ENCODE data around the gene TBC1D24. TPM values are rescaled to one million over a fixed set of nuclear protein-coding genes. Genes with fewer than 3 reads are reported as not detected.

Gene TBC1D24
- total and polyA plus RNA-seq, 9 of the 15 experiments (the other 6 are each of a cell fraction or from before 2014, with no cell fraction given): 1.7 to 22.6 (median 7.2) TPM

GRCh38 chr16:2497116-2497630 lies 22.2 kb downstream of the TBC1D24 start (continued):
- TF ChIP-seq CCNT2 (IDR thresholded peaks at IDR 0.05; ENCODE audit: borderline replicate concordance, extremely low read depth, insufficient read length, low read depth, low read length): peak; percentile 61
- TF ChIP-seq MAFK (IDR thresholded peaks at IDR 0.05; ENCODE audit: low read length): no peak
- peak; percentile 77 for TF ChIP-seq NR2C1 (IDR thresholded peaks at IDR 0.05)
- peak; percentile 80 for TF ChIP-seq NR2C1 (tag; IDR thresholded peaks at IDR 0.05)
- TF ChIP-seq ZNF232 (CRISPR knock-in tag; IDR thresholded peaks at IDR 0.05): peak; percentile 98
- TF ChIP-seq SMAD4 (CRISPR knock-in tag; conservative IDR thresholded peaks at IDR 0.05): peak; percentile 88

- peak overlapping the region in 1 of 2 experiments; percentile 83; a peak in 2 of 4 replicates for H3K9ac ChIP-seq (ENCODE audit: insufficient read depth in 1 of 2, low read depth in 2 of 2, low read length in 2 of 2)
- ChIA-PET CTCF (ENCODE audit: low intra/inter-chr PET ratio) (no interaction called here), POLR2A (interaction anchor here (1.5 kb wide), 1 partner anchor 17 kb away, joined by 5 read pairs; the partner anchor contains the start of gene ATP6V0C)
- H3K36me3 ChIP-seq (ENCODE audit: control insufficient read depth, insufficient read depth, low read length): peaks cover 68% of the 10 kb centered on the region; the same call in 2 of the 3 replicates
- no peaks in the 10 kb centered on the region for H3K9me3 ChIP-seq (replicated peaks; ENCODE audit: control insufficient read depth, insufficient read depth, low read depth, low read length)
- H3K79me2 ChIP-seq (ENCODE audit: control insufficient read depth, insufficient read depth, low read length): peaks cover 22% of the 10 kb centered on the region
- DNase-seq (ENCODE audit: extremely low read depth in 1 of 4, low spot score in 3 of 4) (no peak), FAIRE-seq (no peak), ATAC-seq (no peak)
- no peak overlapping the region for H3K4me3 ChIP-seq
- no peak overlapping the region for H2AFZ ChIP-seq (ENCODE audit: low read depth, low read length)
- H4K20me1 ChIP-seq (replicated peaks; ENCODE audit: control insufficient read depth, insufficient read depth, low read length): peaks cover 7% of the 10 kb centered on the region
- H3K27ac ChIP-seq (ENCODE audit: extremely low read depth, low read depth, low read length): peak overlapping the region; percentile 27; the same call in 1 of the 3 replicates
- no peak for TF ChIP-seq NR2C2 (CRISPR knock-in tag; IDR thresholded peaks at IDR 0.05)
- TF ChIP-seq NR2C2 (tag; IDR thresholded peaks at IDR 0.05): peak; percentile 42; the same call in 1 of the 2 replicates
- TF ChIP-seq ZHX1 (conservative IDR thresholded peaks at IDR 0.05; ENCODE audit: low read length): no peak
- 0 out of 2 replicates have a peak, but pooled peaks have one; percentile 4 for TF ChIP-seq TFAP4 (CRISPR knock-in tag; IDR thresholded peaks at IDR 0.05; ENCODE audit: borderline replicate concordance)
- no peaks in the 10 kb centered on the region for H3K9me1 ChIP-seq (ENCODE audit: control insufficient read depth, insufficient read depth, low read length)
- BruUV-seq (replicated peaks): no TSS peak
- H3K27me3 ChIP-seq (ENCODE audit: control insufficient read depth in 2 of 2, insufficient read depth in 2 of 2, low read length in 2 of 2): no peaks in the 10 kb centered on the region
- H3K4me2 ChIP-seq (ENCODE audit: insufficient read depth, low read length): peak overlapping the region; percentile 57; the same call in 1 of the 2 replicates
- H3K4me1 ChIP-seq (replicated peaks in 1 of 2; ENCODE audit: control insufficient read depth in 2 of 2, insufficient read depth in 2 of 2, low read length in 2 of 2): peaks cover 22 to 72% of the 10 kb centered on the region in 2 experiments
- WGBS (ENCODE audit: insufficient coverage, low coverage, missing lambda C conversion rate): 86% methylated on average over 19 of the region's 26 CpGs
- intact Hi-C loops (cut with micrococcal nuclease): loop anchor here (5.0 kb wide), 1 partner anchor 301 kb away; the partner anchor contains the start of gene CASKIN1
- in situ Hi-C loops (cut with MboI): no loop called here
Observed at GRCh38 chr16:2497695-2498484, 23.0 kb downstream of the TBC1D24 start.
